ENCODE measurements around the gene GADL1. TPM values are rescaled to one million over a fixed set of nuclear protein-coding genes. Genes with fewer than 3 reads are reported as not detected.

GADL1 gene
- total and polyA plus RNA-seq, 2 experiments from 2014 or later, result 0.13 TPM; not detected in 1

- Histone ChIP-seq H4K20me1 (ENCODE audit: insufficient read depth, poor library complexity, severe bottlenecking) (no peaks in the 10 kb centered on the region), H3K27me3 (no peaks in the 10 kb centered on the region), H3K4me1 (ENCODE audit: insufficient read depth) (no peaks in the 10 kb centered on the region), H3K36me3 (replicated peaks; ENCODE audit: insufficient read depth, low read depth) (no peaks in the 10 kb centered on the region), H3K4me2 (no peak overlapping the region), H3K9me3 (ENCODE audit: low read depth) (no peaks in the 10 kb centered on the region), H3K79me2 (no peaks in the 10 kb centered on the region), H3K27ac (no peak overlapping the region), H3K9me2 (replicated peaks; ENCODE audit: insufficient read depth) (no peaks in the 10 kb centered on the region), H3K4me3 (no peak overlapping the region), H2AFZ (no peak overlapping the region)
- no peak for TF ChIP-seq EZH2 (IDR thresholded peaks at IDR 0.05; ENCODE audit: borderline replicate concordance)
- no peak for TF ChIP-seq EZH2phosphoT487 (IDR thresholded peaks at IDR 0.05; ENCODE audit: low read depth, severe bottlenecking, unreplicated experiment)
- TF ChIP-seq CTCF (IDR thresholded peaks at IDR 0.05; ENCODE audit: poor library complexity), result no peak
- DNase-seq (ENCODE audit: low spot score), result no peak
- 76% methylated on average over 4 of the region's 4 CpGs for WGBS (ENCODE audit: low lambda C conversion rate, missing lambda C conversion rate)
Observed at GRCh38 chr3:30832961-30833575, 61.4 kb downstream of the GADL1 start.

DNA sequence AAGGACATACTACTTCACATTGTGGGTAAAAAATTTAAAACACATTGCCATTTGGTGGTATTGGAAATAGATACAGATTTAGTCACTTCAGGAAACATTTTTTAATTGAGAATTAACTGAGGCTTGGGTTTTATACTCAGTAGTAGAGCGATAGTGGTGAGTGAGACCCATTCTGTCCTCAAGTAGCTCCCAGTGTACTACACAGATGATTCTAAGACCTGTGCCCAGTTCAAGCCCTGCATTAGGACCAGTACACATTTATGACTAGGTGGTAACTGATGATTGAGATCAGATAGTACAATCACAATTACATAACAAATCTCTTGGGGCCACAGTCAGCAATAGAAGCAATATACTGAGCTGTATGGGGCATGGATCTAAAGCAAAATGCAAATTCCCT is 67.4 kb downstream of the GADL1 start:
- no peaks in the 10 kb centered on the region for H3K27me3 ChIP-seq
- 96% methylated on average over 1 of the region's 1 CpG for WGBS (ENCODE audit: low lambda C conversion rate, missing lambda C conversion rate)
- H3K9me3 ChIP-seq (ENCODE audit: low read depth), result no peaks in the 10 kb centered on the region
- no peak overlapping the region for H3K27ac ChIP-seq
- H4K20me1 ChIP-seq (ENCODE audit: insufficient read depth, poor library complexity, severe bottlenecking), result no peaks in the 10 kb centered on the region
- no peak overlapping the region for H3K4me3 ChIP-seq
- H3K79me2 ChIP-seq, result no peaks in the 10 kb centered on the region
- no peak for TF ChIP-seq EZH2phosphoT487 (IDR thresholded peaks at IDR 0.05; ENCODE audit: low read depth, severe bottlenecking, unreplicated experiment)
- no peak for TF ChIP-seq CTCF (IDR thresholded peaks at IDR 0.05; ENCODE audit: poor library complexity)
- no peak for TF ChIP-seq EZH2 (IDR thresholded peaks at IDR 0.05; ENCODE audit: borderline replicate concordance)
- H3K9me2 ChIP-seq (replicated peaks; ENCODE audit: insufficient read depth), result no peaks in the 10 kb centered on the region
- no peaks in the 10 kb centered on the region for H3K36me3 ChIP-seq (replicated peaks; ENCODE audit: insufficient read depth, low read depth)
- no peaks in the 10 kb centered on the region for H3K4me1 ChIP-seq (ENCODE audit: insufficient read depth)
- DNase-seq (ENCODE audit: low spot score), result no peak
- no peak overlapping the region for H2AFZ ChIP-seq
- H3K4me2 ChIP-seq, result no peak overlapping the region

DNA sequence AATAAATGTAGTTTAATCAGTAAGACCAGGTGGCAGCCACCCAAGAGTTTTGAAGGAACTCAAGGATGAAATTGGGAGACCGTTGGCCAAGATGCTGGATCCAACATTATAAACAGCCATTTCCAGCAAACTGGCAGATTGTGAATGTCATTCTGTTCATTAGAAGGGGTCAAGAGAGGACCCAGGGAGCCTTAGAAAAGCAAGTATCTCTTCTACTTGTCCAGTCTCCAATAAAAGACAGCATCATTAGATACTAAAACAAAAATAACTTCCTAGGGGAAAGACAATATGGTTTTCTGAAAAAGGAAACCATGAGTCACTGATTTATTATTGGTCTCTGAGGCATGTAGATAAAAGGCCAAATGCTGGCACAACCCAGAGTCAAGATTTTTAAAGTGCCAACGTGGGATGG is 67.9 kb downstream of the GADL1 start:
- no peak for DNase-seq (ENCODE audit: low spot score)
- H3K4me2 ChIP-seq, result no peak overlapping the region
- H3K36me3 ChIP-seq (replicated peaks; ENCODE audit: insufficient read depth, low read depth), result no peaks in the 10 kb centered on the region
- no peaks in the 10 kb centered on the region for H3K9me3 ChIP-seq (ENCODE audit: low read depth)
- H3K9me2 ChIP-seq (replicated peaks; ENCODE audit: insufficient read depth), result no peaks in the 10 kb centered on the region
- H3K27ac ChIP-seq, result no peak overlapping the region
- H2AFZ ChIP-seq, result no peak overlapping the region
- no peaks in the 10 kb centered on the region for H3K79me2 ChIP-seq
- 79% methylated on average over 2 of the region's 2 CpGs for WGBS (ENCODE audit: low lambda C conversion rate, missing lambda C conversion rate)
- no peak for TF ChIP-seq EZH2 (IDR thresholded peaks at IDR 0.05; ENCODE audit: borderline replicate concordance)
- H3K4me3 ChIP-seq, result no peak overlapping the region
- no peaks in the 10 kb centered on the region for H3K27me3 ChIP-seq
- no peaks in the 10 kb centered on the region for H3K4me1 ChIP-seq (ENCODE audit: insufficient read depth)
- H4K20me1 ChIP-seq (ENCODE audit: insufficient read depth, poor library complexity, severe bottlenecking), result no peaks in the 10 kb centered on the region

DNA sequence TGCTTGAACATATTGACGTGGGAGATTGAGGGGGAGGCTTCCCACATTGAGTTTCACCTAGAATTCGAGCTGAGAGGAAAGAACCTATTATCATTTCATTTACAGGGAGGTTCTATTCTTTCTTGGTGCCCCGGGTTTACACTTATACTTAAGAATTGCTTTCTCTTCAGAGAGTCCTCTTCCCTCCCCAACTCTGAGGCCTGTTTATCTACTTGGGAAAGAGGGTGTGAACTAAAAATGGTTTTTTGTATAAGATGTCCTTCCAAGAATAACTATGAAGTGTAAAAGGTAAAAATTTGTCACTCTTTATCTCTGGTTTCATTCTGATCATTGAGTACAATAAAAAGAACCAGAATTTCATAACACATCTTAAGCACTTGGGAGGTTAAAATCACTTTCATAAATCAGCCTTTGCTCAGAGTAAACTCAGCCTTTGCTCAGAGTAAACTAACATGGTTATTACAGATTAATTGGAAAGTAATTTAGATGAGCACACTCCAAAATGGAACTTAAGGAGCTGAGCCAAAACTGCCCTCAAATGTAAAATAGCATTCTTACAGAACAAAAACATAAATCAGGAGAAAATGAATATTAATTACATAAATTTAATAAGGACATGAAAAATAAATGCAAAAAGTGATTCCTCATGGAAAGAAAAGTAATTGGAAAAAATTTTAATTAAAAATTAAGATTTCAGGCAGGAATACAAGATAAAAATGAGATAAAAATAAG is 75.2 kb downstream of the GADL1 start:
- Histone ChIP-seq H3K9me2 (replicated peaks; ENCODE audit: insufficient read depth) (no peaks in the 10 kb centered on the region), H3K9me3 (ENCODE audit: low read depth) (no peaks in the 10 kb centered on the region), H3K79me2 (no peaks in the 10 kb centered on the region), H3K4me1 (ENCODE audit: insufficient read depth) (no peaks in the 10 kb centered on the region), H3K27ac (no peak overlapping the region), H4K20me1 (ENCODE audit: insufficient read depth, poor library complexity, severe bottlenecking) (no peaks in the 10 kb centered on the region), H3K4me3 (no peak overlapping the region), H3K4me2 (no peak overlapping the region), H3K36me3 (replicated peaks; ENCODE audit: insufficient read depth, low read depth) (no peaks in the 10 kb centered on the region), H2AFZ (no peak overlapping the region), H3K27me3 (no peaks in the 10 kb centered on the region)
- no peak for DNase-seq (ENCODE audit: low spot score)
- 66% methylated on average over 3 of the region's 3 CpGs for WGBS (ENCODE audit: low lambda C conversion rate, missing lambda C conversion rate)
- no peak for TF ChIP-seq EZH2 (IDR thresholded peaks at IDR 0.05; ENCODE audit: borderline replicate concordance)

Data from hepatocyte (in vitro differentiated cells).